ENCODE measurements around the gene TMEM236.

Gene TMEM236

GRCh38 chr10:17737027-17737965, 14.7 kb upstream of the TMEM236 start:
- DNase-seq (ENCODE audit: low spot score) (peak; percentile 41), FAIRE-seq (peak; percentile 76)

DNA sequence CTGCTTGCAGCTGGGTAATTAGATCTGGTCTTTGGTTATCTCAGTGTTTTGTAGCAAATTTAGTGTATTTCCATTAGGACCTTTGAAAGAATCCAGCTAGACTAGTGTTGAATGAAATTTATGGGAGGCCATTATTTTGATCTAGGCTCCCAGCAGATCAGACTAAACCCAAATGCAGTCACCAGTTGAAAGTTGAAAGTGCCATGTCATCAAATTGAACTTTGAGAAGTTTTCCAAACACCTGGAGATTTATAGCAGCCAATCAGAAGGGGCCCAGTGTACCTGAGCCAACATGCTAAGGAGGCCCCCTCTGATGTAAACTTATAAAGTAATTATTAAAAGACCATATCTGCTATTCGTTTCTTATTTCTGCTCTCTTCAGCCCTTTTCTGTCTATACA, 11.3 kb upstream of the TMEM236 start:
- DNase-seq (ENCODE audit: low spot score) (no peak), FAIRE-seq (no peak)

- FAIRE-seq = no peak
- peak; percentile 13 for DNase-seq (ENCODE audit: low spot score)
Measured at GRCh38 chr10:17742918-17743317, 9.1 kb upstream of the TMEM236 start.

GRCh38 chr10:17743437-17743836, 8.6 kb upstream of the TMEM236 start:
- FAIRE-seq (no peak), DNase-seq (ENCODE audit: low spot score) (no peak)

- DNase-seq (ENCODE audit: low spot score) = no peak
- FAIRE-seq = no peak
Measured at GRCh38 chr10:17744341-17744861, 7.6 kb upstream of the TMEM236 start.

- FAIRE-seq (no peak), DNase-seq (ENCODE audit: low spot score) (no peak)
Measured at GRCh38 chr10:17747883-17748550, 4.0 kb upstream of the TMEM236 start.

GRCh38 chr10:17749890-17750289, 2.1 kb upstream of the TMEM236 start:
- DNase-seq (ENCODE audit: low spot score) = no peak
- FAIRE-seq = no peak

DNA sequence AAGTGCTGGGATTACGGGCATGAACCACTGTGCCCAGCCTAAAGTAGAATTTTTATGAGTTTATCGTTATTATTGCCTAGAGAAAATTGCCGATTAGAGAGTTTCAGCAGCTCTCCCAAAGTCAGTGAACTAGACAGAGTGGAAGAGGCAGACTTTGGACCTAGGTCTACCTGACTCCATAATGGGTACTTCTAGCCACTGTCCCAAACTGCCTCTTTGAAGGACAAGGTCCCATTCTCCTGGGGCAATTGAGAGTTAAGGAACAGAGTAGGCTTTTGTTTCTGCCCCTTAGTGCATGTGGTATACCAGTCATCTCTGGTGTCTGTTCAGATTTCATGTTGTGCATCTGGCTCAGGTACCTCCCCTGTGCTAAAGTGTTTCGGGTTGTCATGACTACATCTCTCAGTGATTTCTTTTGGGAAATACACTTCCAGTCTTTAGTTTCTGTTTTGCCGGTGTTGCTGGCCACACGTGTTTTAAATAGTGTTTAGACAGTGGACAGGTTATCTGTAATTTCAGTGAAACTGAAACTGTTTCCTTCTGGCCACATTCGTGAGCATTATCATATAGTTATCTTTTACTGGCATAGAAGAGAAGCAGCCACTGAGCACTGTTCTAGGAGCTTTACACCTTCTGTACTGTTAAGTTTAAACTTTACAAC, 4.7 kb downstream of the TMEM236 start:
- no peak for FAIRE-seq
- DNase-seq (ENCODE audit: low spot score) = no peak

DNA sequence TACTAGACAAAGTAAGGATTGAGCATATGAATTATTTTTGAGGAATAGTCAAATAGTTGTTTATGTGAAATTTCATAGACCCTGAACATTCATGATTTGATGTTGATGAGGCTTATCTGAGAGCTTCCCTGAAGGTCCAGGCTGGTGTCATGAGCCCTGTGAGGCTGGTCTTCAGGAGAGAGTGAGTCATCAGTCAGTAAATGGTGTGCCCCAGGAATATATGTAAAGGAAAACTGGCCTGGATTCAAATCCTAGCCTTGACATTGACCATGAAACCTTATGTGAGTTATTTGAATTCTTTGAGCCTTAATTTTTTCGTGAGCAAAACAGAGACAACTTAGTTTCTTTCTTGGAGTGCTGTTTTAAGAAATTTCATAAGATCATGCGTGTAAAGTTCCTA, 6.2 kb downstream of the TMEM236 start:
- DNase-seq (ENCODE audit: low spot score) = no peak
- no peak for FAIRE-seq

GRCh38 chr10:17758896-17759295, 6.9 kb downstream of the TMEM236 start:
- FAIRE-seq (no peak), DNase-seq (ENCODE audit: low spot score) (no peak)

- FAIRE-seq = no peak
Measured at GRCh38 chr10:17764142-17764541, 12.1 kb downstream of the TMEM236 start.

GRCh38 chr10:17765602-17766001, 13.6 kb downstream of the TMEM236 start:
- DNase-seq (ENCODE audit: low spot score) (no peak), FAIRE-seq (no peak)

More at GRCh38 chr10:17764142-17764541, 12.1 kb downstream of the TMEM236 start:
- DNase-seq (ENCODE audit: low spot score) = no peak

GRCh38 chr10:17766731-17767130, 14.7 kb downstream of the TMEM236 start:
- DNase-seq (ENCODE audit: low spot score) = no peak
- no peak for FAIRE-seq

GRCh38 chr10:17768496-17768895, 16.5 kb downstream of the TMEM236 start:
- DNase-seq (ENCODE audit: low spot score) = no peak
- FAIRE-seq = no peak

DNA sequence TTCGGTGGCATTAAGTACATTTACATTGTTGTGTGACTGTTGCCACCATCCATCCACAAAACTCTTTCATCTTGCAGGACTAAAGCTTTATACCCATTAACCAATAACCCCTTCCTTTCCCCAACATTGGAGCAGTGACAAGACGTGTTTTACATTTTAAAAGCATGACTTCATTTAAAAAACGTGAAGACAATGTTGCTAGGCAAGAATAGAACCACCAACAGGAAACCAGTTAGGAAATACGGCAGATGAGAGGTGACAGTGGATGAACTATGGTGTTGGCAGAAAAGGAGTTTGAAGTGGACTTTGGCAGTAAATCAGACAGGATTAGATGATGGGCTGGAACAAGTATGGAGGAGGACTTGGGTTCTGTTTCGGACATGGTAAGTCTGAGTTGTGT, 17.0 kb downstream of the TMEM236 start:
- peak; percentile 72 for DNase-seq (ENCODE audit: low spot score)
- FAIRE-seq = peak; percentile 71

DNA sequence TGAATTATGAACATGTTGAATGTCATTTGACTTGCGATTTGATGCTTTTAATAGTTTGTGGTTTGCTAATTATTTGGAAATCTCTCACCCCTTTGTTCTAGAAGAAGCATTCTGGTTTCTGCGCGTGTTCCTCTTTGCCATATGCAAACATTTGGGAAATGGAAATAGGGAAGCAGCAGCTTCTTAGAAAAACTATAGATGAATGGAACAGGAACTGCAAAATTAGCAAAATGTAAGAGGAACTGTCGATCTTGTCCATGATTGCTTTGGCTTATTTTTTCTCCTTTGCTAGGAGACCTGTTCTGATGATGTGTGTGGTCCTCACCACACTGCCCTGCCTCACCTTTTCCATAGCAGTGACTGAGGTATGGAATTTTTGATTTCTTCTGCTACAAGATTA, 19.0 kb downstream of the TMEM236 start:
- DNase-seq (ENCODE audit: low spot score) (no peak), FAIRE-seq (no peak)

DNA sequence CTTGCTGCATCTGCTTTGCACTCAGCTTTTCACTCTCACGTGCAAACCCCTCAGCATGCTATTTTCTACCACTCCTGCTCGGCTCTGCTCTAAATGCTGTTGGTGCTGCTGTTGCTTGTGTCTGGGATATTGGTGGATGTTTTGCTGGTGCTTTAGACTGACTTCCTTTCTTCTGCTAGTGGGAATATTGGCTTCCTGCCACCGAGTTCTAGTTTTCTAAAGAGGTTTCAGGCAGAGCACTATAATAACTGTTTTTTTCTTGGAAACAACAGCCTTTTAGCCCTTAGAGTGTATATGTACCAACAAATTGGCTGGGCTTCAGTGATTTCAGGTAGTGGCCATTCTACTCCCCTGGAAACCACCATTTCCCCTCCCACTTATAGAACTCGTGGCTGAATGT, 27.8 kb downstream of the TMEM236 start:
- FAIRE-seq = no peak
- DNase-seq (ENCODE audit: low spot score) = no peak

DNA sequence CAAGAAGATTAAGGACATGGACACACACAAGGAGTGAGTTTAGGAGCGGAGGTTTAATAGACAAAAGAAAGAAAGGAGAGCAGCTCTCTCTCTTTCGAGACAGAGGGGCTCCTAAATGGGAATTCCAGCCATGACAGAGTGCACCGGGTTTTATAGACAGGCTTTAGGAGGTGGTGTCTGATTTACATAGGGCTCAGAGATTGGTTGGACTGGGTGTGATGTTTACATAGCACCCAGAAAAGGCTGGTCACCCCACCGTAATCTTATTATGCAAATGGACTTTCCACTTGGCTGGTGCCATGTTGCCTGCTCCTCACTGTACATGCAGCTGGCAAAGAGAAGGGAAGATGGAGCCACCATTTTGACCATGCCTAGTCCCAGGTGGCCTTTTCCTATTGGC, 28.7 kb downstream of the TMEM236 start:
- no peak for FAIRE-seq
- no peak for DNase-seq (ENCODE audit: low spot score)

- no peak for DNase-seq (ENCODE audit: low spot score)
- FAIRE-seq = no peak
Measured at GRCh38 chr10:17781856-17782255, 29.9 kb downstream of the TMEM236 start.

GRCh38 chr10:17782921-17783665, 31.1 kb downstream of the TMEM236 start:
- no peak for DNase-seq (ENCODE audit: low spot score)
- no peak for FAIRE-seq

- no peak for DNase-seq (ENCODE audit: low spot score)
- FAIRE-seq = no peak
Measured at GRCh38 chr10:17783751-17784150, 31.8 kb downstream of the TMEM236 start.

All from RCC 7860 (cell line).